ENCODE results near the gene PARP1.
"Not testable (repeated sequence)": the region's sequence is repeated elsewhere in the genome, so short reads cannot be mapped to it uniquely, and the experiment has no call there.

Gene PARP1

GRCh38 chr1:226349081-226349480, 58.8 kb downstream of the PARP1 start:
- no peak for DNase-seq

GRCh38 chr1:226344441-226345259, 63.2 kb downstream of the PARP1 start:
- no peak for DNase-seq

DNA sequence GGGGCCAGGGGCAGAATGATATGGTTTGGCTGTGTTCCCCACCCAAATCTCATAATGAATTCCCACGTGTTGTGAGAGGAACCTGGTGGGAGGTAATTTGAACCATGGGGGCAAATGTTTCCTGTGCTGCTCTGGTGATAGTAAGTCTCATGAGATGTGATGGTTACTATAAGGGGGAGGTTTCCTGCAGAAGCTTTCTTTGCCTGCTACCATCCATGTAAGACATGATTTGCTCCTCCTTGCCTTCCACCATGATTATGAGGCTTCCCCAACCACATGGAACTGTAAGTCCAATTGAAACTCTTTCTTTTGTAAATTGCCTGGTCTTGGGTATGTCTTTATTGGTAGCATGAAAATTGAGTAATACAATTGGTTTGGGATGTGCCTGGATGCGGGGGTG, 65.2 kb downstream of the PARP1 start:
- DNase-seq: no peak

- not testable (repeated sequence) for DNase-seq
These were observed 67.8 kb downstream of the PARP1 start for GRCh38 chr1:226340111-226340510.

GRCh38 chr1:226337276-226337875, 70.5 kb downstream of the PARP1 start:
- no peak for DNase-seq

GRCh38 chr1:226335661-226336060, 72.2 kb downstream of the PARP1 start:
- DNase-seq: no peak

DNA sequence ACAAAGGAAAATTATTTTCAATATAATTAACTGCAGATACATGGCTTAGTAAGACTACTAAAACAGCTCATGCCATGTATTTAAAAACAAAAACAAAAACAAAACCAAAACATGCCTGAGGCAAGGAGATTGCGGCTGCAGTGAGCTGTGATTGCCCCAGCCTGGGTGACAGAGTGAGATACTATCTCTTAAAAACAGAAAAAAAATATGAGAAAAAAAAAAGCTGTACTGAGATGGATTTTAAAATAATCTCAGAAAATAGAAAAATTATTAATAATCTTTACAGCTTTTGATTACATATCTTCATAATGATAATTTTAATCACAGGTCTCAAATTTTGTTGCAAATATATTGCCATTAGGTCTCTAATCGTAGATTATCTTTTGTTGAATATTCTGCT, 74.9 kb downstream of the PARP1 start:
- no peak for DNase-seq

DNA sequence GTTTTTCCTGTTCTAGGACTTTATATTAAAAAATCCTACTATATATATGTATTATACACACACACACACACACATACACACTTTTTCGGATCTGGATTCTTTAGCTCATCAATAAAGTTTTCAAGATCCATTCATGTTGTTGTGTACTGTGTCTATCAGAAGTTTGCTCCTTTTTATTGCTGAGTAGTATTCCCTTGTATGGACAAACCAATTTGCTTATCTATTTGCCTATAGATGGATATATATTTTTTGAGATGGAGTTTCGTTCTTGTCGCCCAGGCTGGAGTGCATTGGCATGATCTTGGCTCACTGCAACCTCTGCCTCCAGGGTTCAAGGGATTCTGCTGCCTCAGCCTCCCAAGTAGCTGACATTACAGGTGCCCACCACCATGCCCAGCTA, 78.7 kb downstream of the PARP1 start:
- DNase-seq: no peak

DNA sequence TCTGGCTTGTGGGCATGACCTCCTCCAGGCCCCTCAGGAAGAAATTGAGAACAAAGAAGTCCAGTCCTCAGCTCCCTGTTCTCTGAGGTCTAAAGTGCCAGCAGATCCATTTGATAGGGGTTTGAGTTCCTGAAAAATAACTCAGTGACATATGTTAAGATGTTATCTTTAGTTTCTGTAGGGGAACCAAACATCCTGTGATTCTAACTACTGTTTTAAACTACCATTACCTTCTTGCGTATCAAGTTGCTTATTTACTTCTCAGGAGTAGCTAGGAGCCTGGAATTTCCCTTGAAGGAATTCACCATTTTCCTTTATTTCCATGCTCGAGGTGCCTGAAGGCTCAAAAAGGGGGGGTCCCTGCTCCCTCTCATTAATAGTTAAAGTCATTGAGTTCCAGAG, 80.1 kb downstream of the PARP1 start:
- no peak for DNase-seq

DNA sequence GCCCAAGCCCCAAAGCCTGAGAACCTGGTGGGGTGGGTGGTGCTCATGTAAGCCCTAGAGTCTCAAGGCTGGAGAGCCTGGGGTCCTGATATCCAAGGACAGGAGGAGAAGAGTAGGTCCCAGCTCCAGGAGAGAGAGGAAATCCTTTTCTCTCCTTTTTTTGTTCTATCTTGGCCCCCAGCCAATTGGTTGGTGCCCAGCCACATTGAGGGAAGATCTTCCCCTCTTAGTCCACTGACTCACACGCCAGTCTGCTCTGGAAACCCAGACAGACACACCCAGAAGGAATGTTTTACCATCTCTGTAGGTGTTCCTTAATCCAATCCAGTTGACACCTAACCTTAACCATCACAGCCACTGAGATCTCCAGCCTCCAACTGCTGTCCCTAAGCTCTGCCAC, 82.7 kb downstream of the PARP1 start:
- DNase-seq: no peak

GRCh38 chr1:226324479-226324878, 83.4 kb downstream of the PARP1 start:
- no peak for DNase-seq

DNA sequence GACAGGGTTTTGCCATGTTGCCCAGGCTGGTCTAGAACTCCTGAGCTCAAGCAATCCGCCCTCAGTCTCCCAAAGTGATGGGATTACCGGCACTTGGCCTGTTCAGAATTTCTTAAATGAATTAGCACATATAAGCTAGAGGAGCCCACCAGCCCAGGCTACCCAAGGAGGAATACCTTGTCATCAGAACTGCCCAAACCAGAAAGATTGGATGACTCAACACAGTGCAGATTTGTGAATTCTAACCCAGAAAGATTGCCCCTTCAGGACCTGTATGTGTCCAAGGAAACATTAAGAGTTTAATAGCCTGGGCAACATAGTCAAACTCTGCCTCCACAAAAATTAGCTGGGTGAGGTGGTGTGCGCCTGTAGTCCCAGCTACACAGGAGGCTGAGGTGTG, 84.9 kb downstream of the PARP1 start:
- no peak for DNase-seq

DNA sequence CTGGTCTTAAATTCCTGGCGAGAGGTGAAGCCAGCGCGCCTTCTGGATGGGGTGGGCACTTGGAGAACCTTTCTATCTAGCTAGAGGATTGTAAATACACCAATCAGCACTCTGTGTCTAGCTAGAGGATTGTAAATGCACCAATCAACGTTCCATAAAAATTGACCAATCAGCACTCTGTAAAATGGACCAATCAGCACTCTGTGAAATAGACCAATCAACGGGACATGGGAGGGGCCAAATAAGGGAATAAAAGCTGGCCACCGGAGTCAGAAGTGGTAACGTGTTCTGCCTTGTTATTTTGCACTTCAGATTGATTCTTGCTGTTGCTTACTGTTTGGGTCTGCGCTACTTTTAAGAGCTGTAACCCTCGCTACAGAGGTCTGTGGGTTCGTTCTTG, 87.0 kb downstream of the PARP1 start:
- DNase-seq: no peak

DNA sequence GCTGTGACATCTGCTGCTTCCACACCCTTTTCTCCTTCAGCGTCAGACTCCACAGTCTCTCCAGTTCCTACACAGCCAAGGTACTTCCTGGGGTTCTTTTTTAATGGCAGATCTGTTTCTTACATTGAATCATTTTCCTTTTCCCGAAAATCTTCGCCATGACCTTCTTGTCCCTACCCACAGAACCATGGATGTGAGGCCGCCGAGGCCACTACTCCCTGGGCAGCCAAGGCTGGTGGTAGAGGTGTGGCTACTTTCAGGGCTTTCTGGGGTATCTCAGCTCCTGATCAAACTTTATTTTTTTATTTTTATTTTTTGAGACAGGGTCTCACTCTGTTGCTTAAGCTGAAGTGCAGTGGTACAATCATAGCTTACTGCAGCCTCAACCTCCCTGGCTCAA, 89.4 kb downstream of the PARP1 start:
- no peak for DNase-seq

- DNase-seq: no peak
These were observed 93.8 kb downstream of the PARP1 start for GRCh38 chr1:226314055-226314454.

DNA sequence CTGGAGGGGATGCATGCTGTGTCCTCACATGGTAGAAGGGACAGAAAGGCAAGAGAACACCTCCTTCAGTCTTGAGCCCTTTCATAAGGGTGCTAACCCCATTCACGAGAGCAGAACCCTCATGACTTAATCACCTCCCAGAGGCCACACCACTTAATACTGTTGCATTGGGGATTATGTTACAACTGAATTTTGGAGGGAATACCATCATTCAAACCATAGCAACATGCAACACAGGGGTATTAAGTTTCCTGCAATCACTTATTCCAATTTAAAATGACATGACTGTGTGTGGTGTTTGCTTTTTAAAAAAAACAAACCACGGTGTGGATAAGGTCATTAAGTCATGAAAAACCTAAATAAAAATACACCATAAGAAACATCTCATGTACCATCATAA, 95.8 kb downstream of the PARP1 start:
- no peak for DNase-seq

GRCh38 chr1:226311376-226311775, 96.5 kb downstream of the PARP1 start:
- DNase-seq: no peak
